Adipocyte (in vitro differentiated cells): Measurements from ENCODE around the gene PDLIM3.

Experiments
- DNase-seq: peaks from one replicate; pipeline ENCODE4 v3.0.0-alpha.2; 2015; ENCODE audit warnings: low read depth
- H3K27me3 ChIP-seq: replicated peaks from 2 replicates; pipeline ENCODE4 v1.7.0; 2013; ENCODE audit warnings: mild to moderate bottlenecking, low read length, moderate library complexity; ENCODE audit not compliant: control insufficient read depth, insufficient read depth
- H3K36me3 ChIP-seq: 2 replicates; pipeline ENCODE4 v1.7.0; 2013; ENCODE audit warnings: low read length, mild to moderate bottlenecking, moderate library complexity; ENCODE audit not compliant: control insufficient read depth, insufficient read depth, severe bottlenecking
- H3K4me1 ChIP-seq: 2 replicates; pipeline ENCODE4 v1.7.0; 2013; ENCODE audit warnings: mild to moderate bottlenecking, low read length, moderate library complexity; ENCODE audit not compliant: control insufficient read depth, insufficient read depth
- H3K4me3 ChIP-seq: 2 replicates; pipeline ENCODE4 v1.7.0; 2013; ENCODE audit warnings: mild to moderate bottlenecking, low read length, moderate library complexity
- H3K9ac ChIP-seq: 2 replicates; pipeline ENCODE4 v1.7.0; 2013; ENCODE audit warnings: mild to moderate bottlenecking, low read length, moderate library complexity
- H3K9me3 ChIP-seq: 2 replicates; pipeline ENCODE4 v1.7.0; 2013; ENCODE audit warnings: mild to moderate bottlenecking, low read length, moderate library complexity; ENCODE audit not compliant: control insufficient read depth

The PDLIM3 gene, protein sequence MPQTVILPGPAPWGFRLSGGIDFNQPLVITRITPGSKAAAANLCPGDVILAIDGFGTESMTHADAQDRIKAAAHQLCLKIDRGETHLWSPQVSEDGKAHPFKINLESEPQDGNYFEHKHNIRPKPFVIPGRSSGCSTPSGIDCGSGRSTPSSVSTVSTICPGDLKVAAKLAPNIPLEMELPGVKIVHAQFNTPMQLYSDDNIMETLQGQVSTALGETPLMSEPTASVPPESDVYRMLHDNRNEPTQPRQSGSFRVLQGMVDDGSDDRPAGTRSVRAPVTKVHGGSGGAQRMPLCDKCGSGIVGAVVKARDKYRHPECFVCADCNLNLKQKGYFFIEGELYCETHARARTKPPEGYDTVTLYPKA

GRCh38 chr4:185534866-185535611, at the start of gene PDLIM3:
Gene PDLIM3, minus strand, starts transcription at chr4:185535507. Its CDS starts 73 bp downstream, at chr4:185535434.
- Histone ChIP-seq H3K4me3 (peak within 1 kb of the TSS; percentile 77), H3K4me1 (peaks cover 3% of the 10 kb centered on the region), H3K36me3 (no peaks in the 10 kb centered on the region), H3K9me3 (no peaks in the 10 kb centered on the region), H3K27me3 (peaks cover 34% of the 10 kb centered on the region), H3K9ac (peak within 1 kb of the TSS; percentile 25)
- peak; percentile 80 for DNase-seq

- Histone ChIP-seq H3K27me3 (peaks cover 13% of the 10 kb centered on the region), H3K9me3 (no peaks in the 10 kb centered on the region), H3K4me1 (no peaks in the 10 kb centered on the region), H3K4me3 (no peak overlapping the region), H3K9ac (no peak overlapping the region), H3K36me3 (no peaks in the 10 kb centered on the region)
- no peak for DNase-seq
Measured at GRCh38 chr4:185583813-185584212, 48.5 kb upstream of the PDLIM3 start.

DNA sequence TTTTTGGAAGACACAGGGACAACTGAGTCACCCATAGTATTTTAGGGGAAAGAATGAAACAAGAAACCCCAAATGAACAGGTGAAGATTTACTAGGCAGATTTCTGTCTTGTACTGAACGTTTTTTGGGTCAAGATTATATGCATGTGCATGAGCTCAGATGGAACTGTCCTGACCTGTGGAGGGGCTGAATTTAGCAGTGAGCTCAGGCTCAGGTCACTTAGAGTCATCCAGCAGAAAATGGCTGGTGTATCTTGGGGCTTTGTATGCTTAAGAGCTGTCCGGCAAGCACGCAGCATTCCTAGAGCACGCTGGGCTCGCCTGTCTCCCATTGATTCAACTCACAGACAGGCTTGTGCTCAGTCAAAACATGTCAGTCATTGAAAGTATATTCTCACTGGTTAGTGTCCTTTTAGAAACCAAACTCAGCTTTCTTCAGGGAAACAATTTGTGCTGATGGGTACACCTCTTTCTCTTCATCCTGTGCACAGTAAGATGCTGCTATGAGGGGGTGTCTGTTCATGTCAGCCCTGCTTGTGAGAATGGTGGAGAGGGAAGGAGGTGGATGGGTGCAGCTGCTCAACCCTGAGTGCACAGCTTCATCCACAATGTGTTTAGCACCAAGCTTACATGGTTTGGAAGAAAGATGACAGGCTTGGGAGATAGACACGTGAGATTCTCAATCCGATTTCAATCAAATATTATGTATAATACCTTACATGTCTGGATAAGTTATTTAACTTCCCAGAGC, 47.5 kb upstream of the PDLIM3 start:
- Histone ChIP-seq H3K9ac (no peak overlapping the region), H3K9me3 (no peaks in the 10 kb centered on the region), H3K4me3 (no peak overlapping the region), H3K36me3 (no peaks in the 10 kb centered on the region), H3K4me1 (no peaks in the 10 kb centered on the region), H3K27me3 (peaks cover 11% of the 10 kb centered on the region)
- no peak for DNase-seq

DNA sequence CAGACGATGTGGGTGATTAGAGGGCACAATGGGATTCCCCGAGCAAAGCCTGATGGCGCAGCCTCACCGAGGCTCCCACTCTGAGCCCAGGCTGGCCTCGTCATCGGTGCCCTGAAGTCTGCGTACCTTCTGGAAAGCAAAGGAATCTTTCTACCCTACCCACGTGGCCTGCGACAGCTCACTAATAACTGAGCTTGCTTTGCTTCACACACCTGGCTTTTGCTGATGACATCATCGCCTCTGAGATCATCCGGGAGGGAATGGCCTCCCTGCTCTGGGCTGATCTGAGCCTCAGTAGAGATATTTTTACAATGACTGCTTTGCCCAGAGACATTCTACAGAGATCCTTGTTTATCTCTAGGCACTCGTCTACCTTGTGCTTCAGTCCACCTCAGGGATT, 45.4 kb upstream of the PDLIM3 start:
- DNase-seq: no peak
- H3K9me3 ChIP-seq: no peaks in the 10 kb centered on the region
- no peak overlapping the region for H3K9ac ChIP-seq
- H3K4me3 ChIP-seq: no peak overlapping the region
- H3K27me3 ChIP-seq: no peaks in the 10 kb centered on the region
- no peaks in the 10 kb centered on the region for H3K4me1 ChIP-seq
- no peaks in the 10 kb centered on the region for H3K36me3 ChIP-seq

DNA sequence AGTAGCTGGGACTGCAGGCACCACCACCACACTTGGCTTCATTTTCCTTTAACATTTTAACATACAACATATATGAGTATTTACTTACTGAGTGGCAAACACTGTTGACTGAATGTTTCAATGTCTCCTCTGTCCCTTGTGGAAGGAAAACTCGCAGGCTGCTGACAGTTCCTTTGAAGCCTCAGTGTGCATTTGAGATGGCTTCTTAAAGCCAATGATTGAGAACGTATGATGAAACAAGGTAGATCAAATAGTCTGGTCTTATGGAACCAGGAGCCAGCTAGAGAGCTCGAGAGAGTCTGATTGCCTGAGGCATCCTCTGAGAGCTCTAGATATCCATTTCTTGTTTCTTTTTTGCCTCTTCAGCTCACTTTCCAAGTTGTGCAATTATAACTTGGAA, 43.0 kb upstream of the PDLIM3 start:
- DNase-seq: no peak

DNA sequence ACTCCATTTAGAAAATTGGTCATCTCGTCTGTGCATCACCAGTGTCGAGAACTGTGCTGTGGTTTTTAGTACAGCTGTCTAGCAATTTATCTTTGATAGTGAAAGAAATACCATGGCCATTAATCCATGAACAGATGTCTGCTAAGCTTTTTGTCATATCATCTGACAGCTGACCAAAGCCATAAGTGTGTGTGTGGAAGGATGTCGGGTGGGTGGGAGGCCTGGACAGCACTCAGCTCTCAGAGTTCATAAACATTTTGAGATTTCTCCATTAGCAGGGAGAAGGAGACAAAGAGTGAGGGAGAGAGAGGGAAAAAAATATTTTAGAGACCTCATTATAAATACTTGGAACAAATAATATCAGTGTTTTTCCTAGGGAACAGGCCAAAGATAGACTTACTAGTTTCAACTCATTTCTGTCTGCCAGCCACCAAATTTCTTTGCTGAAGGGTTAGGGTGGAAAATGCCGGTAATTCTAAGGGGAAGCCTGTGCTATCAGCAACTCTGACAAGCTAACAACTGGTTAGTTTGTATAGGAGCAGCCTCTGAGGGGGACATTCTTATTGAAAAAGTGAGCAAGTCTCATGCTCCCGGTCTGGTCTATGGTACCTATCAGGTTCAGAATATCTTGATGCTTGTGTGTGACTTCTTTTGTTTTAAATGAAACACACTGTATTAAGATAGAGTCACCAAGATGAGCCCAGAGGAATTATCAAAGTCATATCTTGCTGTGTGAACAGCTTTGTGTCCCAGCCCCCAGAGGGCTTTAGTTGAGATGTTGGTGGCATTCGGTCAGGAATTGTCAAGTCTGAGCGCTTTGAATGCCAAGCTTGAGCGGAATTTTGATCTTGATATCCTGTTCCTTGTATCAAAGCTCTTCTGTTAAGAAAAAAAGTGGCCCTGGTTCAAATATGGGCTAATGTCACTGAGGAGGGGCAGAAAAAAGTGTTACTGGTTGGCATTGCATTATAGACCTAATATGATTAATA, 41.9 kb upstream of the PDLIM3 start:
- no peaks in the 10 kb centered on the region for H3K4me1 ChIP-seq
- H3K9ac ChIP-seq: no peak overlapping the region
- no peaks in the 10 kb centered on the region for H3K27me3 ChIP-seq
- DNase-seq: no peak
- no peaks in the 10 kb centered on the region for H3K9me3 ChIP-seq
- no peaks in the 10 kb centered on the region for H3K36me3 ChIP-seq
- H3K4me3 ChIP-seq: no peak overlapping the region

More for the DNA sequence above, 43.0 kb upstream of the PDLIM3 start:
- H3K9ac ChIP-seq: no peak overlapping the region
- H3K4me1 ChIP-seq: no peaks in the 10 kb centered on the region
- no peaks in the 10 kb centered on the region for H3K9me3 ChIP-seq
- H3K4me3 ChIP-seq: no peak overlapping the region
- H3K27me3 ChIP-seq: no peaks in the 10 kb centered on the region
- H3K36me3 ChIP-seq: no peaks in the 10 kb centered on the region

DNA sequence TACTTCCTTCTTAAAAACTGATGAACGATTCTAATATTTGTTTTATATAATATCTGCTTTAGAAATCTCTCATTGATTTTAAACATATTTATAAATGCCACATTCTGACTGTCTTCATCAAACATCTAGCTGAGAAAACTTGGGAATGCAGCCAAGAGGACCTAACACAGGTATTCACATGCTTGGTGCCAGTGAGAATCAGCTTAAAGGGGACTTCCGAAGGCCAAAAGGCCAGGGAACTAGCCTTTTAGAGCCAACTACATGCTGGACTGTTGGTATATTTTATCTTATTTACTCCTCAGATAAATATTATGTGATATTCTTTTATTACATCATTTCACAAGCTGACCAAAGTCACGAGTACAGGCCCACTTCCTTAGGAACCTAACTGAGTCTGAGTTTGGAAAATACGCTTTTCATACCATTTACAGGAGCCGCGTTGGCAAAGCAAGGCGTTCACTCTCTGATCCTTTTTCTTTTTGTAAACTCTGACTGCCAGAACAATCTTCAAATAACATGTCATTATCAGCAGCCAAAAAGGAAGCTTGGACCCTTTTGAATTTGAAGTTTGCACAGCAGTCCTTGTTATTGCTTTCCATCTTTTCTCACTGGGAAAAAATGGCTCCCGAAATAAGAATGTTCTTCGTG, 41.1 kb upstream of the PDLIM3 start:
- H3K36me3 ChIP-seq: no peaks in the 10 kb centered on the region
- DNase-seq: no peak
- no peak overlapping the region for H3K4me3 ChIP-seq
- no peaks in the 10 kb centered on the region for H3K27me3 ChIP-seq
- no peaks in the 10 kb centered on the region for H3K4me1 ChIP-seq
- no peaks in the 10 kb centered on the region for H3K9me3 ChIP-seq
- H3K9ac ChIP-seq: no peak overlapping the region

DNA sequence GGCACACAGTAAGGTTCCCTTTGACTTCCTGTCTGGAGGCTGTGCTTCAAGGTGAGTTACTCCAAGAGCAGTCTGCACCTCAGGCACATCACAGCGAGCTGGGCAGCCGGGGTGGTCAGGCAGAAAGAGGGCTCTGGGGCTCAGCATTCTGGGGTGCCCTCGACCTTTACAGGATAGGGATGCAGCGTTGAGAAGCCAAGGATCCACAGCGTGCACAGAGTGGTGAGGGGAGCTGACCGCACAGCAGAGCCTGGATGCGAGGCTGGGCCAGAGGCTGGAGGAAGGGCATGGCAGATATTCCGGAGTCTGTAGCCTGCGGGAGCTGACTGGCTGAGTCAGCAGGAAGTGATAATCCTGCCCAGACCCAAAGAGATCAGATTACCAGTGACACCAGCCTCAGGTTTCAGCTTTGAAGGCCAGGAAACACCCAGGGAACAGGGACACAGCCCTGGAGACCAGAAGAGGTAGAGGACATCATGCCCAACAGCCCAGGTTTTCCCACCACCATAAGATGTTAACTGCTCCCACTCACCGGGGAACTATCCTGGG, 38.4 kb upstream of the PDLIM3 start:
- Histone ChIP-seq H3K9me3 (no peaks in the 10 kb centered on the region), H3K9ac (no peak overlapping the region), H3K27me3 (no peaks in the 10 kb centered on the region), H3K36me3 (no peaks in the 10 kb centered on the region), H3K4me3 (no peak overlapping the region), H3K4me1 (no peaks in the 10 kb centered on the region)
- peak; percentile 75 for DNase-seq

DNA sequence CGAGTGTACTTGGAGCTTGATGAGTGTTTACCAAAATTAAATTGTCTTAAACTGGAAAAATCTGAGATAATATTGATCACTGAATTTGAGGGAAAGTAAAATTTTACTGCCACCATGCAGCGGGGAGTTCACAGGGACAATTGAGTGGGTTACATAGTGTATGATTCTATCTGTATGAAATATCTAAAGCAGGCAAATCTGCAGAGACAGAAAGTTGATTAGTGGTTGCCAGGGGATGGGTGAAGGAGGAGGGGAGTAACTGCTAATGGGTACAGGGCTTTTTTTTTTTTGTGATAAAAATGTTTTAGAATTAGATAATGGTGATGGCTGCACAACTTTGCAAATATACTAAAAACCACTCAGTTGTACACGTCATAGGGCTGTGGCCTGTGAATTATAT, 35.4 kb upstream of the PDLIM3 start:
- no peaks in the 10 kb centered on the region for H3K9me3 ChIP-seq
- peaks cover 26% of the 10 kb centered on the region for H3K4me1 ChIP-seq
- H3K9ac ChIP-seq: no peak overlapping the region
- no peak for DNase-seq
- no peaks in the 10 kb centered on the region for H3K27me3 ChIP-seq
- no peak overlapping the region for H3K4me3 ChIP-seq
- no peaks in the 10 kb centered on the region for H3K36me3 ChIP-seq
